Measurements from ENCODE around the gene ASAP3.
A peak's percentile ranks its signal among the peaks of the same experiment; 100 is the strongest.

Gene ASAP3

GRCh38 chr1:23423415-23424292 is 60.3 kb downstream of the ASAP3 start:
- DNase-seq (ENCODE audit: low spot score) = no peak

GRCh38 chr1:23422941-23423340 is 61.0 kb downstream of the ASAP3 start:
- DNase-seq (ENCODE audit: low spot score) = no peak

GRCh38 chr1:23422241-23422877 is 61.6 kb downstream of the ASAP3 start:
- no peak for DNase-seq (ENCODE audit: low spot score)

DNA sequence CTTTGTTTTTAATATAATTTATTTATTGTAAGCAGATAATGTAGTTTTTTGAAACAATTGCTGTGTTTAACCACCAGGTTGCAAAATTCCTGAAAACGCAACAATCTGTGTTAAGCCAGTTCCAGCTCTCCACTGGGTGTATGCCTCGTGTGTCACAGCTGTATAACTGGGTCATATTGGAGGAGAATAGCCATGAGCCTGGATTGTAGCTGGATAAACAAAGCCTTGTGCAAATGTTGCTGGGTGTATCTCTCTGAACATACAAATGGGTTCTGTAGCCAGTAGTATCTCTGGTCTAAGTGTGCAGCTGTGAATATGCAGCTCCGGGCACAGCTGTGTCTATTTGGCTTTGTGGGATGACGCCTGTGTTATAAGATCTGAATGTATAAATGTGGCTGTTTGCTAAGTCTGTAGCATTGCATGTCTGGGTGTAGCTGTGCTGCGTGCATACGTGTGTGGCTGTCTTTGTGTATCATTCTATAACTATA is 62.2 kb downstream of the ASAP3 start:
- DNase-seq (ENCODE audit: low spot score) = peak; percentile 38

GRCh38 chr1:23421343-23421742 is 62.6 kb downstream of the ASAP3 start:
- DNase-seq (ENCODE audit: low spot score) = no peak

- no peak for DNase-seq (ENCODE audit: low spot score)
Measured at GRCh38 chr1:23420778-23421177, 63.2 kb downstream of the ASAP3 start.

DNA sequence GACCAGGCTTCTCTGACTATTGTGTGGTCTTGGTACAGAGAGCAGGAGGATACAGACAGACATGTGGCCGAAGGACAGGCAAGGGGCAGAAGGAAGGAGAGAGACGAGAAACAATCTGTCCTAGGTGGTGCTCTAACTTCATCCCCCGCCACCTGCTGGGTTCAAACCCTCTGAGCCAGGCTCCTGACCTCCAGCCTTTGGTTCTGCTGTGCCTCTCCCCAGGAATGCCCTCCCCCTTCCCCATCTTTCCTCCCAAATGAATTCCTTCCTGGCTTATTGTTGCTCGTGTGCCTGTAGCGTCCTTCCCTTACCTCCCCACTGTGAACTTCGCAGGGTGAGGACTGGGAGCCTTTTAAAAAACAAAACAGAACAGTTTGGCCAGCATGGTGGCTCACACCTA is 64.8 kb downstream of the ASAP3 start:
- no peak for DNase-seq (ENCODE audit: low spot score)

DNA sequence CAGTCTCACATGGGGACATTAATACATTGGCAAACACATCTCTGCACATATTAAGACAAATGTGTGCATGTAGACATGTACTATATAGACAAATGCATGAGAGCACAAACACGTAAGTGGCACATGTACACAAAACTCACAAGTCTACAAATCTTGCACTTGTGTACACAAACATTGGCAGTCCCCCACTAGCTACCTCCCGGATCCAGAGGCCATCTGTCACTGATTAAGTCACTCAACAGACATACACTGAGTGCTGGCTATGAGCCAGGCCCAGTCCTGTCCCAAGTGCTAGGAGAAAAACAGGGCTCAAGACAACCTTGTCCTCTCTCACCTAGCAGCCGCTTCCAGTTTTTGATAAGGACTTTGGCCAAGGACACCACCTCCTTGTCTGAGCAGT is 66.4 kb downstream of the ASAP3 start:
- DNase-seq (ENCODE audit: low spot score) = no peak

DNA sequence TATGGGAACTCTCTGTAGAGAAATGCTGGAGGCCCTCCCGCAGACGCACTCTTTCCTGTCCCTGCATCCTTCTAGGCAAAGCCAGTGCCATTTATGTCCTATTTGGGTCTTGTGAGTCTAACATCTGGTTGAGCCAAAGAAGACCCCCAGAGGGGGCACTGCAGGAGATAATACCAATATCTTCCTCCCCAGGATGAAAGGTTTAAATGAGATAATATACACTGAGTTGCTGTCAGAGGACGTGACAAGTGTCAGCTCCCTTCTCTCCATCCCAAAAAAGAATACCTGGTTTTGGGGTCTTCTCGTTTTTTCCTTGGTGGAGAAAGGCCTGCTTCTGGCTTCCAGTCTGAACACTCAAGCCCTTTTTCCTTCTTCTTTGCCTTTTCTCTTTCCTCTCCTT is 67.0 kb downstream of the ASAP3 start:
- no peak for DNase-seq (ENCODE audit: low spot score)

- DNase-seq (ENCODE audit: low spot score) = no peak
Measured at GRCh38 chr1:23408797-23409290, 75.1 kb downstream of the ASAP3 start.

GRCh38 chr1:23407016-23407630 is 76.9 kb downstream of the ASAP3 start:
- no peak for DNase-seq (ENCODE audit: low spot score)

DNA sequence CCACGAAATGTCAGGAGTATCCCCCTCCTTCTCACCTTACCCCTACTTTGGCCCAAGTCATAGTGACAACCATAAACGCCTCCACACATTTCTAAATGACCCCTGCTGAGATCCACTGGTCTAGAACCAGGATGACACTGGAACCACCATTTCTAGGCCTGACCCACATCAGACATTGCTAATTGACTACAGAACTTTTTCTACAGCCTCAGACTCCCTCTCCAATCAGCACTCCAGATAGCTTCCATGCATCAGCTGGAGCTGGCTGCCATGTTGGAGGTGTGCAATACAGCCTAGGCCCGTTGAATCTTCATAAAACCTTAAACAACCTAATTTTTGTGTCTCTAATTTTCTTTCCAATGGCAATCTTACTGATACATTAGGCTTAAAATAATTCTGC is 78.0 kb downstream of the ASAP3 start:
- DNase-seq (ENCODE audit: low spot score) = no peak

DNA sequence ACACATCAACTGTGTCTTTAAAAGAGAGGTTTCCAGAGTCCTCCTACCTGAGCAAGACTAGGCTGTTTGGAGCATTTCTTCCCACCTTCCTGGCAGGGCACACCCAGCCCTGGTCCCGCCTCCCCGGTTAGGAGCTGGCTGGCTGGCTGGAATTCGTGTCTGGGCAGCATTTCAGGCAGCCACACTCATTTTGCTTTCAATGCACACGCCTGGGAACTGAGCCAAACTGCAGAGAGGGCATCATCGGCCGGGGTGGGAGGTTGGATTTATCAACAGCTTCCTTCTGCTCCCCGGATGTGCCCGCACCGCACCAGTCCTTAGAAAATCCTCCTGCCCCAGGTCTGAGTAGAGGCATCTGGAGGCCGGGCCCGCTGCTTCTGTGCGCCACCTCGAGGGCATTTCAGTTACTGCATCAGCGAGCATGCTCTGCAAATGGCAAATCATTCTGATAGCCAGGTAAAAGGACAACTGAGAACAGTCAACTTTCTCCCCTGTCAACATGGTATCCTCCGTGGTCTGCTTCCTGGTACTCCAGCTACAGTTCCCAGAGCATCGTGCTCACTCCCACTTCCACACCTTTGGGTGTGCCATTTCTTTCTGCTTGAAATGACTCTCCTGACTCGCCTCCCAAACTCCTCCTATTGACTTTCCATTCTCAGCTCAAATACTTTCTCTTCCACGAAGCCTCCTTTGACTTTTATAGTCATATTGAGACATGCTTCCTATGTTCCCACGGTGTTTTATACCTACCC is 80.1 kb downstream of the ASAP3 start:
- DNase-seq (ENCODE audit: low spot score) = peak; percentile 68

GRCh38 chr1:23403355-23403734 is 80.6 kb downstream of the ASAP3 start:
- DNase-seq (ENCODE audit: low spot score) = no peak

GRCh38 chr1:23403038-23403336 is 81.0 kb downstream of the ASAP3 start:
- DNase-seq (ENCODE audit: low spot score) = no peak

DNA sequence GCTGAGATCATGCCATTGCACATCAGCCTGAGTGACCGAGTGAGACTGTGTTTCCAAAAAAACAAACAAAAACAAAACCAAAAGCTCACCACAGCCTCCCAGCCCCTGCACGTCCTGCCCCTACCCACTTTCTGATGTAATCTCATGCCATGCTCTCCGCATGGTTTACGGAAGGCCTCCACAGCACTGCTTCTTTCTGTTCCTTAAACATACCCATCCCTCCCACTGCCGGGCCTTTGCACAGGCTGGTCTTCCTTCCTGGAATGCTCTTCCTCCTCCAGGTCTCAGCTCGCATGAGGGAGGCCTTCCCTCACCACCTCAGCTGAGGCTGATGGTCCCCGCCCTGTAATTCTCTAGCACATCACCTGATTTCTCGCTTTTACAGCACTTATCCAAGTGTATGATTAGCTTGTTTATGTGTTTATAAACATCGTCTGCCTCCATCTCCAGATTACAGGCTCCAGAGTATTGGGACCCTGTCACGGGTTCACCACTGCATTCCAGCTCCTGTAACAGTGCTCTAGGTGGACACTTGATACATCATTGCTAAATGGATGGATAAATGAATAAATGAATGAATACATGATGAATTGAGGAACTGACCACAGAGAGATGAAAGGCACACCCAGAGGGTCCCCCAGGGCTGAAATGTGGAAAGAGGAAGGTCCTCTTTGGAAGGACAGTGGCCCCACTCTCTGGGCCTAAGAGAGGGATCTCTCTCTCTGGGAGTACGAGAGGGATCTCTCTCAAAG is 81.5 kb downstream of the ASAP3 start:
- no peak for DNase-seq (ENCODE audit: low spot score)

DNA sequence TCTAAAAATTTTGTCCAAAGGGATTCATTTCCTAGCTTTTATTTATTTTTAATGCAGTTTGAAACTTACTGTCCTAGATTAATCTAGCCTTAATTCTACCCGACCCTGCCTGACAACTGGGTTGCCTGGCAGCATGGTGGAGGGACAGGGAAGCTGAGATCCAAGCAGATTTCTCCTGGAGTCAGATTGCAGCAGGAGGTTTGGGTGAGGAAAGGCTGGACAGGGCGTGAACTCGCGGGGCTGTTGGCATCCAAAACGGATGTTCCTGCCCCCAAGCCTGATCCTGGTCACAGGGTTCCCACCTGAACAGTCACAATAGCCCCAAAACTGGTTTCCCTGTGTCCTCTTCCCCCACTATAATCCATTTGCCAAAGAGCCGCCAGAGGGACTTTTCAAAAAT is 82.7 kb downstream of the ASAP3 start:
- DNase-seq (ENCODE audit: low spot score) = no peak

DNA sequence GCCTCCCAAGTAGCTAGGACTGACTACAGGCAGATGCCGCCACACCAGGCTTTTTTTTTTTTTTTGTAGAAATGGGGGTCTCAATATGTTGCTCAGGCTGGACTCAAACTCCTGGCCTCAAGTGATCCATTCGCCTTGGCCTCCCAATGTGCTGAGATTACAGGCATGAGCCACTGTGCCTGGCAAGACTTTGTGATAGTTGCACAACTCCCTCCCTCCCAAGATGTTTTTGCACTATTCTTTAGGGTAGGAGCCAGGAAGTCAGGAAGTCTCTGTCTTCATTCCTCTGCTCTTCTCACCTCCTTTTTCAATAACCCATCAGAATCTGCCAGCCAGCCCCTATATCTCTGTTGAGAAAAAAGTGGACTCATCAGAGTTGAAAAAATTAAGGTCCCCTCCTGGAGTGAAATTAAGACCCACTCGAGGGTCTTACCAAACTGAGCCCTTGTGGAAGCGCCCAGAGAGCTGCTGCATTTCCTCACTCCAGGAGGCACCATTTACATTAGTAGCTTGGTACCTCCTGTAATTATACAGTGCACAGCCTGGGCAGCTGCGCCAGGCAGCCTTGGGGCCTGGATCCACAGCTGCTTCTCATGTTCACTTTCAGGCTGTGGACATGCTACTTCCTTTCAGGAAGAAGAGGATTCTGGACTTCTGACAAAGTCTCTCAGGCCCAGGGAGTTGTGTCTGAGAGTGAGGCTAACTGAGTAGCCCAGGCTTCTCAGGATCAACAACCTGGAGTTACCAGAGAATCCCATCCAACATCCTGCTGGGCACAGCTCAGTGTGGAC is 83.5 kb downstream of the ASAP3 start:
- no peak for DNase-seq (ENCODE audit: low spot score)

- no peak for DNase-seq (ENCODE audit: low spot score)
Measured at GRCh38 chr1:23399229-23399628, 84.8 kb downstream of the ASAP3 start.

- no peak for DNase-seq (ENCODE audit: low spot score)
Measured at GRCh38 chr1:23397908-23398307, 86.1 kb downstream of the ASAP3 start.

- no peak for DNase-seq (ENCODE audit: low spot score)
Measured at GRCh38 chr1:23396380-23396779, 87.6 kb downstream of the ASAP3 start.
